Stimulated activated CD4-positive, alpha-beta T cell treated with anti-CD3 and anti-CD28 coated beads, Interleukin-12 subunit alpha, Interleukin-12 subunit beta, amount 100 ng/mL, for 48 hours (primary cell): ENCODE data around the gene NPTX1.

ENCODE experiments used
- DNase-seq, 3 donors: peaks; one replicate each; pipeline ENCODE4 v3.0.0-alpha.2; 2020; ENCODE audit warnings: low read depth in 2 of 3, low spot score in 1 of 3

Gene NPTX1

DNA sequence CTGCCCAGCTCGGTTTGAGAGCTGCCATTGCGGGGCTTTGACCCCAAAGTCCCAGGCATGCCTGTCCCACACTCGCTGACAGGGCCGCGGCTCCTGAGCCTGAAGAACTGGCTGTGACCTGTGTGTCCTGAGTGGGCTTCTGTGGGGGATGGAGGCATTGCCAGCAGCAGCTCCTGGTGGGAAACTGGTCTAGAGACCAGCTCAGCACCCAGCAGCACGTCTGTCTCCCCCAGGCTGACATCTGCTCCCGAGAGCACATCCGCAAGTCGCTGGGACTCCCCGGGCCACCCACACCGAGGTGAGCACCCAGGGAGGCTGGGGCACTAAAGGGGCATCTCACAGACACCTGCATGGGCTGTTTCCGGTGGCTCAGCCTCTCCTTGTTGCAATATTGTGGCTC lies 48.0 kb downstream of the NPTX1 start:
- no peak for DNase-seq

GRCh38 chr17:80427366-80428282 lies 48.8 kb downstream of the NPTX1 start:
- no peak for DNase-seq

DNA sequence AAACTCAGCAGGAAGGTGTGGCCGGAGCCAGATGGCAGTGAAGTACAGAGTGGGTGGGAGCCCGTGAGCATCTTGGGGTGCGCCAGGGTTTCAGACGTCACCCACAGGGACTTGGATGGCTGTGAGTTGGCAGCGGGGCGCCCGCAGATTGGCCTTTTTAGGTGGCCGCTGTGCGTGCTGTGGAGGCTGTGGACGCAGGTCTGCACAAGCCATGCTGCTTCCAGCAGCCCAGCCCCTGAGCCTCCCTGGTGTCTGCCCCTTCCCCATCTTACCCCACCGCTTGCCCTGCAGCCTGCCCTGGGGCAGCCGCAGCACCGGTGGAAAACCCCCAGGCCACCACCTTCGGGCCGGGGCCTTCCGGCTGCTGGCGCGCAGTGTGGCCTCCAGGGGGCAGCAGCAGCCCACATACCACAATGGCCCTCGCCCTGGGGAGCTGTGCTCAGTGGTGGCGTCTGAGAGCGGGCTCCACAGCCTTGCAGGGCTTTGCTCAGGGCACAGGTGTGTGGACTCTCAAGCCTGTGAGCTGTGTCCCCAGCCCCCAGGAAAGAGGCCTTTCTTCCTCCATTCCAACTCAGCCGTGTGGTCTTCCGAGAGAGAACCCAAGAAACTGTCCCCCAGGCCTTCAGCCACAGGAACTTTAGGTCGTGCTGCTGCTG lies 49.6 kb downstream of the NPTX1 start:
- DNase-seq = peak; percentile 76 to 83 (median 76)

DNA sequence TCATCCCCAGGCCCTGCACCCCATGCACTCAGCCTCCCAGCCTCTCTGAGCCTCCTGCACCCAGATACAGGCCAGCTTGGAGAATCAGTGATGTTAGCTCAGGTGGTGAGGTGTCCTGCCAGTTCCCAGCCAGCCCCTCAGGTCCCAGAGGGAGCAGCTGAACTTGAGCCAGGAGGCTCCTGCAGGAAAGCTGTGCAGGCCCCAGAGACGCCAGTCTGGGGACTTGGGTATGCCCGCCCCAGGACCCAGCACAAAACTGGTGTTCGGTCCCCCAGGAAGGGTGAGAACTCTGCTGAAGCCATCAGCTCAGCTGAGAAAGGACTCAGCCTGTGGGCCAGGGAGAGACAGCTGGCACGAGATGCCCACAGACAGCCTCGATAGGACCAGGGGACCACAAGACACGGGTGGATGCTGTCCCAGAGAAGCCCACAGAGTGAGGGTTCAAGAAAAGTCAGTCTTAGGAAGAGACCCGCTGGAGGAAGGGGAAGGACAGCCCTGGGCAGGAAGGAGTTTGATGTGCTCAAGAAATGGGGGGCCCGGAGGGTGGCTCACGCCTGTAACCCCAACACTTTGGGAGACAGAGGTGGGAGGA lies 50.5 kb downstream of the NPTX1 start:
- DNase-seq = no peak

DNA sequence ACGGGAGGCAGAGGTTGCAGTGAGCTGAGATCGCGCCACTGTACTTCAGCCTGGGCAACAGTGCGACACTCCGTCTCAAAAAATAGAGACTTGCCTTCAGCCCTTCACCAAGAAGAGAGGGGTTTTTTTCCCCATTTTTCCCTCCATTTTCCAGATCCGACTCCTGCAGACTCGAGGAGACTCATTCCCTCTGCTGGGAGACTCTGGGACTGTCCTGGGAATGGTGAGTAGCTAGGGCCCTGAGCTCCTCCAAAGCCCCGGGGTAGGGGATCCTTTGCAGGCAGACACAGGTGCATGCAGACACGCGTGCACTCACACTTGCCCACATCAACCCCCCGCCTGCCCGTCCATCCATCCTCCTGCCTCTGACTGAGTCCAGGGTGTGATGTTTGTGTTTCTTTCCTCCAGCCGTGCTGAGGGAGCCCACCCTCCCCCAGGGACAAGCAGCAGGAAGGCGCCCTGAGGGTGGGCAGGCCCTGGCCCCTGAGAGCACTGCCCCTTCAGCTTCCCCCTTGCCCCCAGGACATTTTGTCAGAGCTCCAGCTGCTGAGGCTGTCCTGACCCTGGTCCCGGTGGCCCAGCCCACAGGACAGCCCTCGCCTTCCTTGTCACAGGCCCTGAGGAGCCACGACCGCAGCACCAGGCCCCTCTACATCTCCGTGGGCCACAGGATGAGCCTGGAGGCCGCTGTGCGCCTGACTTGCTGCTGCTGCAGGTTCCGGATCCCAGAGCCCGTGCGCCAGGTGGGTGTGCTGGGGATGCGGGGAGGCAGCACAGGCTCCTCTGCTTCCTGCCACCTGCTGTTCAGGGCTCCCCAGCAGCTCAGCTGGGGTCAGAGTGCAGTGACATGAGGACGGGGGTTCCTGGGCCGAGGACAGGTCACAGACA lies 51.3 kb downstream of the NPTX1 start:
- no peak for DNase-seq

GRCh38 chr17:80424261-80424660 lies 52.1 kb downstream of the NPTX1 start:
- no peak for DNase-seq

DNA sequence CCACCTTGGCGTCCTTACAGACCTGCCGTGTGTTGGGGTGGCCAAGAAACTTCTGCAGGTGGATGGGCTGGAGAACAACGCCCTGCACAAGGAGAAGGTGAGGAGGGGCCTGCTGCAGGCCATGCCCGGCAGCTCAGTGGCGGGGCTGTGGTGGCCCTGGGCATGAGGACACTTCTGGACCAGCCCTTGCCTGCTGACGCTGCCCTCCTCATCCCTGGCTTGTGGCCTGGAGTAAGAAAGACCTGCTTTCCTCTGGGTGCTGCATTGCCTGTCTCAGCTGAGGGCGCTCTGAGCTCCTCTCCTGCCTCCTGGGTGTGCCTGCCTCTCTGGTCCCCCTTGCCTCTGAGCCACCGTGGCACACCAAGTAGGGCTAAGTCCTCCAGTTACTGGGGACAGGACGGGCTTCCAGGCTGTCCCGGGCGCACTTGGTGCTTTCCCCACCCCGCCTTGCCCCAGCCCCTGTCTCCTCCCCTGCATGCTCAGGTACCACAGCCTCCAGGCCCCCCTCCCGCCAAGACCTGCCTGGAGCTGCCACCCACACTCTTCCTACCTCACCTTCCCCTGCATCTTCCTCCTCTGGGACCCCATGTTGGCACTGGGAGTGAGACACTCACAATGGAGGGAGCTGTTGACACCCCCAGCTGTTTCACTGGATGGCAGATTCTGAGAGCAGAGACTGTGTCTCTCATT lies 52.7 kb downstream of the NPTX1 start:
- DNase-seq = no peak

- no peak for DNase-seq
Measured at GRCh38 chr17:80422981-80423380, 53.4 kb downstream of the NPTX1 start.

GRCh38 chr17:80422276-80422675 lies 54.1 kb downstream of the NPTX1 start:
- no peak for DNase-seq

DNA sequence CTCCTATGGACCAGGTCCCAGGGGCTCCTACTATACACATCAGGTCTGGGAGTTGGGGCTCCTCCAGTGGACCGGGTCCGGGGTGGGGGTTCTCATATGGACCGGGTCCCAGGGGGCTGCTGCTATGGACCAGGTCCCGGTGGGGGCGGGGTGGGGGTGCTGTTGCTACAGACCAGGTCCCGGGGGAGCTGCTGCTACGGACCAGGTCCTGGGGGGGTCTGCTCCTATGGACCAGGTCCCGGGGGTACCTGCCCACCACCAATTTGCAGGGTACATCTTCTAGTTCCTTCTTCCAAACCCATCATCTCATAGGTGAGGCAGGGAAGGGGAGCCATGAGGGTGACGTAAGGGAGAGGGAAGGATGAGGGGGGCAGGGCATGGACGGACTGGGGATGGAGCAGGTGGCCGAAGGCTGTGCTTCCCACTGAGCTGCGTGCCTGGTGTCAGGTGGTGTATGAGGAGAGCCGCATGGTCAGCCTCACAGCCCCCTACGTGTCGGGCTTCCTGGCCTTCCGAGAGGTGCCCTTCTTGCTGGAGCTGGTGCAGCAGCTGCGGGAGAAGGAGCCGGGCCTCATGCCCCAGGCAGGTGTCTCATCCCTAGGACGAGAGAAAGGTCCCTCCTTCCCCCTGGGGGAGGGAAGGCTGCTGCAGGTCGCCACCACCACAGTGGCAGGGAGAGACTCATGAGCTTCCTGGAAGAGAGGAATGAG lies 54.9 kb downstream of the NPTX1 start:
- DNase-seq = no peak

DNA sequence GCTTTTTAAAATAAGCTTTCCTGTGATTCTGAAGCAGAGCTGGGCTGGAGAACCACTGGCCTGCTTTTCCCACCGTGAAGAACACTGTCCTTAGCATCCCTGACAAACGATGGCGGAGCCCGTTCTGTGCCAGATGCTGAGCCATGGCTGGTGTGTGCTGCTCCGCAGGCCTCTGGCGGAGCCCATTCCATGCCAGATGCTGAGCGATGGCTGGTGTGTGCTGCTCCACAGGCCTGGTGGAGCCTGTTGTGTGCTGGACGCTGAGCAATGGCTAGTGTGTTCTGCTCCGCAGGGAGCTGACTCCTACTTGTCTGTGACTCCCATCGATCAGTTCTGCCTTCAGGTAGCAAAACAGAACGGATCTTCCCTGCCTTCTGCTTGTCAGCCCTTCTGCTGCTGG lies 57.2 kb downstream of the NPTX1 start:
- DNase-seq = no peak

GRCh38 chr17:80418589-80418988 lies 57.8 kb downstream of the NPTX1 start:
- DNase-seq = no peak
